ENCODE measurements around the gene BACE2.

- TF ChIP-seq CTCF (optimal IDR thresholded peaks at IDR 0.05 in 1 of 3, IDR thresholded peaks at IDR 0.05 in 1 of 3, conservative IDR thresholded peaks at IDR 0.05 in 1 of 3; ENCODE audit: extremely low read depth in 1 of 3, insufficient read depth in 2 of 3, low read length in 3 of 3) = no peak
- no peak for TF ChIP-seq EZH2 (IDR thresholded peaks at IDR 0.05; ENCODE audit: low read length)
These were observed 47.0 kb upstream of the BACE2 start for GRCh38 chr21:41120997-41121396.

Measured in keratinocyte (primary cell).